SK-N-SH treated with all-trans-retinoic acid at 6 μM for 48 hours (cell line): ENCODE data around the gene CACNB2.

ENCODE experiments used
- ARNTL ChIP-seq: fragments of 450-650 bp; formaldehyde crosslinking; IDR thresholded peaks from 2 replicates; pipeline ENCODE4 v1.5.0; 2020; ENCODE audit warnings: low read depth, mild to moderate bottlenecking, moderate library complexity, borderline replicate concordance
- PPARA ChIP-seq: fragments of 250-450 bp; sonication (Bioruptor Pico); IDR thresholded peaks from 2 replicates; pipeline ENCODE4 v1.5.0; 2020; ENCODE audit warnings: mild to moderate bottlenecking, borderline replicate concordance
- SNAI2 ChIP-seq: fragments of 250-450 bp; sonication (Bioruptor Pico); IDR thresholded peaks from 2 replicates; pipeline ENCODE4 v1.5.0; 2020; ENCODE audit warnings: mild to moderate bottlenecking, moderate library complexity
- ZFP3 ChIP-seq: fragments of 250-450 bp; sonication (Bioruptor Pico); IDR thresholded peaks from 2 replicates; pipeline ENCODE4 v1.5.0; 2020; ENCODE audit warnings: mild to moderate bottlenecking, moderate library complexity
- ZFP30 ChIP-seq: fragments of 450-650 bp; formaldehyde crosslinking; IDR thresholded peaks from 2 replicates; pipeline ENCODE4 v1.5.0; 2022; ENCODE audit warnings: mild to moderate bottlenecking, moderate library complexity

- TF ChIP-seq ZFP3 (CRISPR knock-in tag) (no peak), ZFP30 (CRISPR knock-in tag) (no peak), ARNTL (CRISPR knock-in tag) (no peak), SNAI2 (no peak), PPARA (CRISPR knock-in tag) (no peak)
Measured at GRCh38 chr10:18523858-18524257, 383.6 kb downstream of the CACNB2 start.
